ENCODE data around the gene ACOXL. TPM values are rescaled to one million over a fixed set of nuclear protein-coding genes. Genes with fewer than 3 reads are reported as not detected.

Gene ACOXL
- total and polyA plus RNA-seq, 9 of the 15 experiments (the other 6 are each of a cell fraction or from before 2014, with no cell fraction given), result 0.31 to 0.56 TPM; not detected in 7

GRCh38 chr2:111122631-111123421, 390.5 kb downstream of the ACOXL start (continued):
- TF ChIP-seq ZNF740 (CRISPR knock-in tag; IDR thresholded peaks at IDR 0.05) (peak; percentile 49; the same call in 1 of the 2 replicates), ZNF740 (tag; IDR thresholded peaks at IDR 0.05) (no peak), ZNF263 (CRISPR knock-in tag; IDR thresholded peaks at IDR 0.05; ENCODE audit: borderline replicate concordance) (peak; percentile 91), ZFX (CRISPR knock-in tag; IDR thresholded peaks at IDR 0.05) (peak; percentile 17; the same call in 1 of the 2 replicates), CREBBP (IDR thresholded peaks at IDR 0.05; ENCODE audit: low read depth, low read length) (no peak), CCAR2 (IDR thresholded peaks at IDR 0.05; ENCODE audit: low read depth, low read length) (no peak), C11orf30 (IDR thresholded peaks at IDR 0.05; ENCODE audit: low read depth) (peak; percentile 95), MXI1 (IDR thresholded peaks at IDR 0.05; ENCODE audit: low read depth, low read length) (no peak), NELFE (IDR thresholded peaks at IDR 0.05; ENCODE audit: insufficient read depth, insufficient read length) (no peak), CREM (IDR thresholded peaks at IDR 0.05; ENCODE audit: low read depth) (peak; percentile 60), CCNT2 (IDR thresholded peaks at IDR 0.05; ENCODE audit: borderline replicate concordance, extremely low read depth, insufficient read length, low read depth, low read length) (peak; percentile 7), HNRNPLL (IDR thresholded peaks at IDR 0.05; ENCODE audit: low read depth, low read length, poor library complexity, severe bottlenecking) (peak; percentile 85), ESRRB (CRISPR knock-in tag; IDR thresholded peaks at IDR 0.05; ENCODE audit: borderline replicate concordance) (no peak), E4F1 (CRISPR knock-in tag; IDR thresholded peaks at IDR 0.05; ENCODE audit: borderline replicate concordance) (no peak), CTBP1 (IDR thresholded peaks at IDR 0.05; ENCODE audit: borderline replicate concordance) (peak; percentile 42; the same call in 1 of the 2 replicates), BCOR (IDR thresholded peaks at IDR 0.05) (peak; percentile 44; the same call in 1 of the 2 replicates), FOXM1 (IDR thresholded peaks at IDR 0.05; ENCODE audit: low read depth) (no peak), FOXM1 (CRISPR knock-in tag; IDR thresholded peaks at IDR 0.05; ENCODE audit: low read depth) (0 out of 2 replicates have a peak, but pooled peaks have one; percentile 50), FOXP1 (CRISPR knock-in tag; IDR thresholded peaks at IDR 0.05) (peak; percentile 75), BCL6 (CRISPR knock-in tag; IDR thresholded peaks at IDR 0.05) (no peak), HOMEZ (CRISPR knock-in tag; IDR thresholded peaks at IDR 0.05) (peak; percentile 64; the same call in 1 of the 2 replicates), JUN (IDR thresholded peaks at IDR 0.05; ENCODE audit: borderline replicate concordance, low read depth, low read length) (no peak), JUN (CRISPR knock-in tag; IDR thresholded peaks at IDR 0.05; ENCODE audit: borderline replicate concordance) (peak; percentile 76)

Measured in K562 (cell line).